Thymus (tissue), 14 donors: ENCODE measurements around the gene LNPEP. TPM values are rescaled to one million over a fixed set of nuclear protein-coding genes. Genes with fewer than 3 reads are reported as not detected.

Experiments used
- DNase-seq, 9 donors: peaks; one replicate each; pipeline ENCODE4 v3.0.0-alpha.2; 2013; ENCODE audit warnings: low spot score in 9 of 9, low read depth in 6 of 9, missing footprints in 1 of 9
- H3K27ac ChIP-seq, 2 donors: one replicate each; pipeline ENCODE4 v1.5.1; 2013; ENCODE audit warnings: control low read depth in 1 of 2, low read depth in 1 of 2, low read length in 1 of 2, mild to moderate bottlenecking in 1 of 2, moderate library complexity in 1 of 2
- H3K27me3 ChIP-seq, 2 donors: one replicate each; pipeline ENCODE4 v1.5.1; 2013; ENCODE audit warnings: low read length in 1 of 2; ENCODE audit not compliant: control insufficient read depth in 2 of 2, insufficient read depth in 1 of 2
- H3K36me3 ChIP-seq, 2 donors: one replicate each; pipeline ENCODE4 v1.5.1; 2013; ENCODE audit warnings: low read length in 1 of 2, mild to moderate bottlenecking in 1 of 2, moderate library complexity in 1 of 2; ENCODE audit not compliant: control insufficient read depth in 2 of 2, insufficient read depth in 2 of 2
- H3K4me1 ChIP-seq, 2 donors: one replicate each; pipeline ENCODE4 v1.5.1; 2013; ENCODE audit warnings: low read length in 2 of 2; ENCODE audit not compliant: control insufficient read depth in 2 of 2, insufficient read depth in 2 of 2
- H3K4me3 ChIP-seq, 2 donors: one replicate each; pipeline ENCODE4 v1.5.1; 2013; ENCODE audit warnings: low read length in 2 of 2, control low read depth in 1 of 2, mild to moderate bottlenecking in 1 of 2
- H3K9me3 ChIP-seq, 2 donors: one replicate each; pipeline ENCODE4 v1.5.1; 2013; ENCODE audit warnings: low read length in 1 of 2, mild to moderate bottlenecking in 1 of 2; ENCODE audit not compliant: control insufficient read depth in 2 of 2, insufficient read depth in 1 of 2
- WGBS: extraction: QIAGEN DNeasy Blood & Tissue Kit; methylation state at CpG from one replicate; pipeline ENCODE4 v1.1.7; 2013; 5-methylcytosine and 5-hydroxymethylcytosine counted together
- long read RNA-seq, 10 donors: transcript quantifications; one replicate each; lab custom pipeline, GENCODE V29; 2026
- polyA plus RNA-seq: library from polyadenylated mRNA; stranded (reverse); fragments of 200-250 nt; gene quantifications from one replicate; pipeline ENCODE4 v1.2.3, GENCODE V29; 2013
- total RNA-seq: library from RNA; stranded (reverse); fragments of 120-200 nt; gene quantifications from one replicate; pipeline ENCODE4 v1.2.4, GENCODE V29; 2013
- donor health status: healthy.

Gene LNPEP
- 37.1 TPM for total RNA-seq
- polyA plus RNA-seq: 15.8 TPM
- long read RNA-seq, donor 1: 0 reads
- long read RNA-seq, donor 2: 0 reads
- long read RNA-seq, donor 3, full-length matches to known transcripts: 2 of 2 reads
- long read RNA-seq, donor 3, partial matches to known transcripts: 0 of 2 reads
- long read RNA-seq, donor 3, other reads (novel, unspliced or antisense): 0 of 2 reads
- long read RNA-seq, donor 4: 0 reads
- long read RNA-seq, donor 5, full-length matches to known transcripts: 3 of 3 reads
- long read RNA-seq, donor 5, partial matches to known transcripts: 0 of 3 reads
- long read RNA-seq, donor 5, other reads (novel, unspliced or antisense): 0 of 3 reads
- long read RNA-seq, donor 6, full-length matches to known transcripts: 2 of 2 reads
- long read RNA-seq, donor 6, partial matches to known transcripts: 0 of 2 reads
- long read RNA-seq, donor 6, other reads (novel, unspliced or antisense): 0 of 2 reads
- long read RNA-seq, donor 7, full-length matches to known transcripts: 2 of 2 reads
- long read RNA-seq, donor 7, partial matches to known transcripts: 0 of 2 reads
- long read RNA-seq, donor 7, other reads (novel, unspliced or antisense): 0 of 2 reads
- long read RNA-seq, donor 8: 0 reads
- long read RNA-seq, donor 9, full-length matches to known transcripts: 1 of 1 reads
- long read RNA-seq, donor 9, partial matches to known transcripts: 0 of 1 reads
- long read RNA-seq, donor 9, other reads (novel, unspliced or antisense): 0 of 1 reads
- long read RNA-seq, donor 10, partial matches to known transcripts: 0 of 1 reads
- long read RNA-seq, donor 10, other reads (novel, unspliced or antisense): 0 of 1 reads

DNA sequence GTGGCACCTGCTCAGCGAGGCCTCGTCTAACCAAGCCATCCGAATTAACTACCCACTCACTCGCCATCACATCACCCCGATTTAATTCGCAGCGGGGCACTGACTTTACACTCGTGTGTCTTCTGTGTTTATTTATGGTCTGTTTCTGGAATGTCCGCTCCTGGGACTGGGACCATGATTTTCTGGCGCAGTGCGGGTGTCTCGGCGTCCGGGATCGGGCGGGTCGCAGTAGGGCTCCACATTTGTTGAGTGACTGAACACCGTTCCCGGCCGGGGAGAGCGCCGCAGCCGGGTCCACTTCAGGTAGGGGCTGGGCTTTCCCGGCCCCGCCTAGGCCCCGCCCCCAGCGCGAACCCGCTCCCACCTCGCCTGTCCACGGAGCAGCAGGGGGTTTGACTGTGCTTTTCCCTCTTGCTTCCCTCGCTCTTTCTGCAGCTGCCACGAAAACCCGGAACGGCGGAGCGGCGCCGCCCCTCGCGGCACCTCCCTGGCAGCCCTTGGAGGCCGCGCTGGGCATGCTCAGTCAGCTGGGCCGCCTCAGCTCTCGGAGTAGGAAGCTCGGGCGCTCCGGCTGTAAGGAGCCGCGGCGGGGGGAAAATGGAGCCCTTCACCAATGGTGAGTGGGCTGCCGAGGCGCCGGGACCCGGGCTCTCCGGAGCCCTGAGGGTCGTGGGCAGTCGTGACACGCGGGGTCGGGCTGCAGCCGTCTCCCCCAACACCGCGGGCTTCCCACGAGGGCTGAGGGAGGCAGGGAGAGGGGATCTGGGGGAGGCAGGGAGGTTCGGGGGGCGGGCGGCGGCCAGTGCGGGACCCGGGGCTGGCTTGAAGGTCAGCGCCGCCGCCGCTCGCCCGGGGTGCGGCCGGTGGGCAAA lies at the start of gene LNPEP:
Gene LNPEP, plus strand, starts transcription at position 522 of the 872 bp plus-strand sequence. Its CDS starts 76 bp downstream, at position 598.
- DNase-seq: peak; percentile 83 to 98 (median 95)
- Histone ChIP-seq H3K36me3 (peaks cover 0 to 2% of the 10 kb centered on the region in 2 donors), H3K9me3 (no peaks in the 10 kb centered on the region), H3K4me1 (peaks cover 5 to 21% of the 10 kb centered on the region in 2 donors), H3K27ac (peak within 1 kb of the TSS; percentile 94 to 98), H3K27me3 (no peaks in the 10 kb centered on the region), H3K4me3 (peak within 1 kb of the TSS; percentile 84 to 92)
- under 1% methylated on average over 79 of the region's 79 CpGs for WGBS

DNA sequence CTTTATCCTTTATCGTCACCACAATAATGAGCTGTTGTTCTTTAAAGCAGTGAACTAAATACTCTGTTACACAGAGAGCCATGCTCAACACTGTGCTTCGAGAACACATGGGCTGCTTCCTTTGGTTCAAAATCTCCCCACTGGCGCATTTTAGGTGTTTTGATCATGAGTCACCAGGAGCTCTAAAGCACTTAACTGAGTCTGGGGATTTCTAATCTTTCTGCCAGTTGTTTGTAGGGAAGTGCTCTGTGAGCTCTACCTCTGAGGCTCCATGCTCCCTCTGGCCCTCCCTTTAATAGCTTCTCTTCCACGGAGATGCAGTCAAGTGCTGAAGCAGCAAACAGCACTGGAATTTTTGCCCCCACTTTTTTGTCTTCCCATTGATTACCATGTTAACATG lies 42.5 kb upstream of the LNPEP start:
- Histone ChIP-seq H3K36me3 (peaks cover 23 to 64% of the 10 kb centered on the region in 2 donors), H3K4me3 (no peak overlapping the region), H3K4me1 (no peaks in the 10 kb centered on the region), H3K9me3 (no peaks in the 10 kb centered on the region), H3K27ac (no peak overlapping the region), H3K27me3 (no peaks in the 10 kb centered on the region)
- WGBS: 96% methylated on average over 4 of the region's 4 CpGs
- no peak for DNase-seq

DNA sequence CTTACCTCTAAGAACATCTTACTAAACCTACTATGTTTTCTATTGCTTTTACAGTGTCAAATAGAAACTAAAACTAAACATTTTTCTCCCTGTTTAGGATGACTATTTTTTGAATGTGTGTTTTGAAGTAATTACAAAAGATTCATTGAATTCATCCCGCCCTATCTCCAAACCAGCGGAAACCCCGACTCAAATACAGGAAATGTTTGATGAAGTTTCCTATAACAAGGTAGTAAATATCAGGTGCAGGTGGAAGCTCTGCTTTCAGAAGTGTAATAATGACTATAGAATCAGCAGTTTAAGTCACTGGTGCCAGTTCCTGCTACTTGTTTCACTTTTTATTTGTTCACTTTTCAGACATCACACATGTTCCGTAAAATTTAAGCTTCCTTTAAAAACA lies 39.6 kb upstream of the LNPEP start:
- Histone ChIP-seq H3K4me1 (no peaks in the 10 kb centered on the region), H3K27ac (peak overlapping the region; percentile 67 to 73), H3K36me3 (peaks cover 20 to 67% of the 10 kb centered on the region in 2 donors), H3K27me3 (no peaks in the 10 kb centered on the region), H3K4me3 (peak overlapping the region in 1 of 2 donors; percentile 20), H3K9me3 (no peaks in the 10 kb centered on the region)
- 27% methylated on average over 4 of the region's 4 CpGs for WGBS
- DNase-seq: no peak

GRCh38 chr5:96896806-96897205 lies 39.1 kb upstream of the LNPEP start:
- H3K9me3 ChIP-seq: no peaks in the 10 kb centered on the region
- WGBS: 54% methylated on average over 3 of the region's 3 CpGs
- no peak for DNase-seq
- H3K4me1 ChIP-seq: no peaks in the 10 kb centered on the region
- H3K27me3 ChIP-seq: no peaks in the 10 kb centered on the region
- peak overlapping the region; percentile 13 to 67 for H3K27ac ChIP-seq
- H3K36me3 ChIP-seq: peaks cover 26 to 72% of the 10 kb centered on the region in 2 donors
- H3K4me3 ChIP-seq: no peak overlapping the region

DNA sequence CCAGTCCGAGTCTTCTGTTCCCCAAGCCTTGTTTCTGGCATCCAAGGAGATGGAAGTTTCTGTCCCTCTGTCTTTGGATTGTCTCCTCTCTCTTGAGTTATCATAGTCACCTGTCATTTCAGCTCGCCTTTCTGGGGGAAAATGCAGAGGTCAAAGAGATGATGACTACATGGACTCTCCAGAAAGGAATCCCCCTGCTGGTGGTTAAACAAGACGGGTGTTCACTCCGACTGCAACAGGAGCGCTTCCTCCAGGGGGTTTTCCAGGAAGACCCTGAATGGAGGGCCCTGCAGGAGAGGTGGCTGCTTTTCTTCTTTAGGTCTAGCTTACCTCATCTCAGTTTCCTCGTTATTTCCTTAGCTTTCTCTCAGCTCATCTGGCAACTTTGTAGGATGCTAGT lies 34.5 kb upstream of the LNPEP start:
- Histone ChIP-seq H3K9me3 (no peaks in the 10 kb centered on the region), H3K4me1 (peaks cover 0 to 2% of the 10 kb centered on the region in 2 donors), H3K36me3 (peaks cover 19 to 78% of the 10 kb centered on the region in 2 donors), H3K27me3 (no peaks in the 10 kb centered on the region), H3K4me3 (no peak overlapping the region), H3K27ac (no peak overlapping the region)
- DNase-seq: no peak
- 97% methylated on average over 6 of the region's 6 CpGs for WGBS

DNA sequence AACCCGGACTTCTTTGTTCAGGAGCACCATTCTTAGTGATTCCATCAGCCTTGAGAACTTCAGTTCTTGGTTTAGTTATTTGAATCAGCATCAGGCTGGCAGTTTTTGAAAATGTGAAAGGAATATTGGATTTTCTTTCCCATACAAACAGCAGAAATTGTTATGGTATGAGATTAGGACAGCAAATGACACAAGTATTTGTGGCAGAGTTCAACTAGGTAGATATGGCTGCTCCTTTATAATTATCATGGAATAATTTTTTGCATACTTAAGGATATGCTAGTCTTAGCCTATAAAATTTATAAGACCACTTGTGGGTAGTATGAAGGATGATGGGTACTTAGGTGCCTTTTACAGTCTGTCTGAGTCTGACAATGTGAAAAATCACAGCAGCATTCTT lies 34.0 kb upstream of the LNPEP start:
- 99% methylated on average over 1 of the region's 1 CpG for WGBS
- DNase-seq: no peak
- Histone ChIP-seq H3K4me1 (peaks cover 0 to 2% of the 10 kb centered on the region in 2 donors), H3K9me3 (no peaks in the 10 kb centered on the region), H3K27ac (no peak overlapping the region), H3K4me3 (no peak overlapping the region), H3K27me3 (no peaks in the 10 kb centered on the region), H3K36me3 (peaks cover 20 to 77% of the 10 kb centered on the region in 2 donors)

DNA sequence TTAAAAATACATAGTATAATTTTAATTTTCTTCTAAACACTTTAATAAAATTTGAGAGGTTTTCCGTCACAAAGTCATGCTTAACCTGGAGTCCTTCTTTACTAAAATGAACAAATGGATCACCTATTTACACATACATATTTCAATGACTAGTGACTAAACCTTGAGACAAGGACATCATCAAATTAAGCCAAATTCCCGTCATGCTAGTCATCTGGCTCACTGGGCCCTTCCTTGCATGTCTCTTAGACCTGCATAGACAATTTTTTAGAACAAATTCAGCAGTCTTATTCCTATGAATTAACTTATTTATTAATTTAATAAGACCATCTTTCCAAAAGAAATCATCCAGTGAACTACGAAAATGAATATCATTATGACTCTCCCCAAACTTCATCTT lies 33.0 kb upstream of the LNPEP start:
- Histone ChIP-seq H3K27ac (no peak overlapping the region), H3K4me1 (peaks cover 0 to 2% of the 10 kb centered on the region in 2 donors), H3K27me3 (no peaks in the 10 kb centered on the region), H3K4me3 (no peak overlapping the region), H3K36me3 (peaks cover 20 to 73% of the 10 kb centered on the region in 2 donors), H3K9me3 (no peaks in the 10 kb centered on the region)
- no peak for DNase-seq
- WGBS: 97% methylated on average over 3 of the region's 3 CpGs

DNA sequence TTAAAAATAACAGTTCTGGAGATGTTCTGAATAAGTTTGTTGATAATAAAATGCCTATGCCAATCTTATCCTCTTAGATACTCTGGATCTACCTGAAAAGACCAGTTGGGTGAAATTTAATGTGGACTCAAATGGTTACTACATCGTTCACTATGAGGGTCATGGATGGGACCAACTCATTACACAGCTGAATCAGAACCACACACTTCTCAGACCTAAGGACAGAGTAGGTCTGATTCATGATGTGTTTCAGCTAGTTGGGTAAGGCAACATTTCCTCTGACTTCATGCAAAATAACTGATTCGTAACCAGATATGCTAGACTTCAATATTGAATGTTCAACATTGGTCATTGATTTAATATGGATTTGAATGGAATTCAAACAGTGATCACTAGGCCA lies 32.6 kb upstream of the LNPEP start:
- Histone ChIP-seq H3K27me3 (no peaks in the 10 kb centered on the region), H3K4me1 (peaks cover 0 to 2% of the 10 kb centered on the region in 2 donors), H3K4me3 (no peak overlapping the region), H3K27ac (no peak overlapping the region), H3K9me3 (no peaks in the 10 kb centered on the region), H3K36me3 (peaks cover 22 to 72% of the 10 kb centered on the region in 2 donors)
- no peak for DNase-seq
- 100% methylated on average over 2 of the region's 2 CpGs for WGBS
